ENCODE results near the gene PTPRG.

- TF ChIP-seq CTCF (IDR thresholded peaks at IDR 0.05): no peak
- no peak for TF ChIP-seq POLR2A (IDR thresholded peaks at IDR 0.05; ENCODE audit: low read depth)
- TF ChIP-seq EP300 (IDR thresholded peaks at IDR 0.05): no peak
Measured at GRCh38 chr3:61608072-61608471, 46.7 kb downstream of the PTPRG start.

All from esophagus muscularis mucosa (tissue), 4 donors.